Amniotic epithelial cell (primary cell): ENCODE data around the gene KIF26A.
A peak's percentile ranks its signal among the peaks of the same experiment; 100 is the strongest.

Source experiments
- DNase-seq: peaks from one replicate; pipeline ENCODE4 v3.0.0-alpha.2; 2010; ENCODE audit warnings: low read depth

KIF26A gene

DNA sequence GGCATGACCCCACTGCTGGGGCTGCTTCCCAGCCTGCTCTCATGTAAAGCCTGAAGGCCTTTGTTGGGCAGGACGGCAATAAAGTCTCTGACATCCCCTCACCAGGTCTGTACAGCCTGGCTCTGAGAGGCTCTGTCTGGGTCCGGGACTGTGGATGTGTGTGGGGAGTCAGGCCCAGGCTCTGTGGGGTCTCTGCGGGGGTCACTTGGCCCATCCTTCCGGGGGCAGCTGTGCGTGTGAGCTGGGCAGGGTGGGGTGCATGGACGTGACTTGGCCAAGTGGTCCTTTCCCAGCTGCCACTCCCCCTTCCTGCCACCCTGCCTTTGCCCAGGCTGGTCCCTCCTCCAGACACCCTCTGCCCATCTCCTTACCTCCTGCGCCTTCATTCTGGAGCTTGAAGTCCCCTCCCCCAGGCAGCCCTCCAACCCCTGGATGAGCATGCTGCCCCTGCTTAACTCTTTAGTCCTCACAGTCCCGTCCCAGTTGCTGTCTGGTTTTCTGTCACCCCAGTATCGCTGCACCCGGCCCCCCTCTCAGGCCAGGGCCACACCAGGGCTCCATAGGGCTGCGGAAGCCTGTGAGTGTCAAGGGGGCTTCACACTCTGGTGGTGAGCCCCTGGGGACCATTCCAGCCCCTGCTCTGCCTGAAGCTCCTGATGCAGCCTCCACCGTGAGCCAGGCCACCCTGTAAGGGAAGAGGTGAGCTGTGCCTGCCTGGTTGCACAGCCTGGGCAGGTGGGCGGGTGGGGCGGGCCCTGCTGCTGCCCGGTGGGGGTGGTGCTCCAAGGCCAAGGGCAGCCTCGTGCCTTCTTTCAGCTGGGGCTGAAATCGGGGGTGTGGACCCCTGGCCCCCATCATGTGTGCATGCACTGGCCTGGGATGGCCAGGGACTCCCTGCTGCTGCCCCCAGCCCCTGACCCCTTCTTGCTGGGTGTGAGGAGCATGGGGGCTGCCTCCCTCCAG lies 25.5 kb upstream of the KIF26A start:
- no peak for DNase-seq

DNA sequence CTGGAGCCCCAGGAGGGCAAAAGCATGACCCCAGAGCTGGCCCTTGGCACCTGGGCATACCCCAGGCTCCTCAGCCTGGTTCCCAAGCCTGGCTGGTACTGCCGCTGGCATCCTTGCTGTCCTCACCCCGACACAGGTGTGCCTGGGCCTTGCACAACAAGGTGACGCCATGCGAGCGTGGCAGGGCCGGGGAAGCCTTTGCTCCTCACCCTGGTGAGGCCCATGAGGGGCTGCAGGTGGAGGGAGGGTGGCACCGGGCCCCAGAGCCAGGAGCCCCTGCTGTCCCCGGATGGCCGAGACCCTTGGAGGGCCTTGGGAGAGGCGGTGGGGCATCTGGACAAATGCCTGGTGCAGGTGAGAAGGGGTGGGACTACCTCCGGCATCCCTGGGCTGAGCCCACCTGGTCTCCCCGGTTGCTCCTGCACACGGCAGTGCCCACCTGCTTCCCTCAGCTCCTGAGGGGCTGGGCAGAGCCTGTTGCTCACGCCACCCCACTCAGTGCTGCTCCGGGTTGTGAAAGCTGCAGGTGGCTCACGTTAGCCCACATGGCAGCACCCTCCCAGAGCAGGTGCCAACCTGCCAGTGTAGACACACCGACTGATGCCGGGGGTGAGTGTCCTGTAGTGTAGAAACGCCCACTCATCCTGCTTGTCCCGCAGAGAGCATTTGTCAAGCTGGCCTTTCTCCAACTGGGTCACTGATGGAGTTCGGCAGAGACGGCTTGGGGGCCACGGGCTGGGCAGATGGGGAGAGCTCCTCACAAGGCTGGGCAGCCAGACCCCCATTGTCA lies 24.6 kb upstream of the KIF26A start:
- DNase-seq = no peak

DNA sequence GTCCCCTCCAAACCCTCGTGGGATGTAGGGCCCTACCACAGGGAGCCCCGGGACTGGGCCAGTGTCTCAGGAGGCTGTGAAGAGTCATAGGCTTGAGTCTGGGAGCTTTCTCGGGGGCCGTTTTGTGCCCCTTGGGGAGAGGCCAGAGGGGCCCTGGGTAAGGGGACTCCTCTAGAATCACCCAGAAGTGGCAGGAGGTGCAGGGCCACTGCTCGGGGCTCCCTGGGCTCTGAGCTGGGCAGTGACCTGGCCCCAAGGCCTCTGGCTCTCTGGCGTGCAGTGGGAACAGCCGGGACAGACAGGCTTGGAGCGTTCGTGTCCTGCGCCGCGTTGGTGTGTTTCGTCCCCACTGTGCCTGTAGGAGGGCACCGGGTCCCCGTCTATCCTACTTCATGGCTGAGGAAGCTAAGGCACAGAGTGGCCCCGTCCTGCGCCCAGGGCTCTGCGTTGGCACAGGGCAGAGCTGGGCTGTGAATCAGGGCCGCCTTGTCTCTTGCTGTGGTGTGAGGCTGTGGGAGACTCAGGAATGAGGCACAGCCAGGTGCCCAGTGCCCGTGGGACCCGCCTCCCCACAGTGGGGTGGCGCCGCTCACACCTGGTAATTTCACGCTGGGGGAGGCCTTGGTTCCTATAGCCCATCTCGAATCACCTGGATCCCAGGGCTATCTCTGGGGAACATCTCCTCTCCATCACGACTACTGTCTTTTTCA lies 23.8 kb upstream of the KIF26A start:
- no peak for DNase-seq

DNA sequence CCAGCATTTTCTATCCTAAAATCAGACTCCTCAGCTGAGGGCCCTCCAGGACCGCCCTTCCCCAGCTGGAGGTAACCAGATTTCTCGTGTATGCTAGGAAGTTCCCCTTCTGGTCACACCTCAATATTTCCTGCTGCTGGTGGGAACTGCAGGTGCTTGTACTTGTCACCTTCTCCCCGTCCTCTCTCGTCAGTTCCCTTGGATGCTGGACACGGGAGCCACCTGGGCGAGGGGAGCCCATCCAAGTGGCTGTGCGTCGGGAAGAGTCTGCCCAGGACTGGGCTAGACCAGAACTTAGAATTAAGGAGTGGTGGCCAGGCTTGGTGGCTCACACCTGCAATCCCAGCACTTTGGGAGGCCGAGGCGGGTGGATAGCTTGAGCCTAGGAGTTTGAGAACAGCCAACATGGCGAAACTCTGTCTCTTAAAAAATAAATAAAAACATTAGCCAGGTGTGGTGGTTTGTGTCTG lies 23.2 kb upstream of the KIF26A start:
- no peak for DNase-seq

DNA sequence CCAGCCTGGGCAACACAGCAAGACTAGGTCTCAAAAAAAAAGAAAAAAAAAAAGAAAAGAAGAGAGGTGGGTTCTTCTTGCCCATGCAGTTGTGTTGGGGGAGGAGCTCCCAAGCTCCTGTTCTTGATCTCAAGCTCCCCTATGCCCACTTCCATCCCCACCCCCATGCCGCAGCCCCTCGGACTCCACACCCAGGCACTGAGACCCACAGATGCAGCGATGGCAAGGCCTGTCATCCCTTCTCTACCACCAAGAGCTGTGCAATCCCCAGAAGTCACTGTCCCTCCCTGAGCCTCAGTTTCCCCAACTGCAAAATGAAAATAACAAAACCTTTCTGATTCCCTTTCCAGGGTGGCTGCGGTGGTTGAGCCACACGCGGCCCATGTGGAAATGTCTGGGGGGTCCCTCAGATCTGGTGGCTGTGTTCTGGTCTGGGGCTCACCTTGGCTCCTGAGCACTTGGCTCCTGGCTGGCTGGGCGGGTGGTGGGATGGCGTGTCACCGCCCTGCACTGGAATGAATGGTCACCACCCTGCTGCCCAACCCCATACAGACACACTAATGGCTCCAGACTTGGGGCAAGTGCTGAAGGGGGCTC lies 22.6 kb upstream of the KIF26A start:
- DNase-seq = no peak

DNA sequence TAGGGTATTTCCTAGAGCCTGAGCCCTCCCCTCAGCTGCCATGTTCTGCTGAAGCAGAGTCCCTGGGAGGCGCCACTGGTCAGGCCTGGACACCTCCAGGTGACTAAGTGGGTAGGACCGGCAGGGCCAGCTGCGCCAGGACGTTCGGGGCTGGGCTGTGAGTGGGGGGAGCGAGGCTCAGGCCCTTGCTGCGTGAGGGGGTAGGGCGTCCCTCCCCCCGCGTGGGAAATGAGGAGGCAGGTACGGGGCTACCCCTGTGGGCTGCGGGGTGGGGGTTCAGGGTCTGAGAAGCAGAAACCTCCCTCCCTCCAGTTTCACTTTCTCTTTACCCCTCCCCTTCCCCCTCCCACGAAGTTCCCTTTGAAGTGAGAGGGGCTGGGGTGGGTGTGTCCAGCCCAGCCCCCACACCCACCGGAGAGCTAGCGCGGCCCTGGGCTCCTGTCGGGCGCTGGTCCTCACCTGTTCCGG lies 22.1 kb upstream of the KIF26A start:
- no peak for DNase-seq

DNA sequence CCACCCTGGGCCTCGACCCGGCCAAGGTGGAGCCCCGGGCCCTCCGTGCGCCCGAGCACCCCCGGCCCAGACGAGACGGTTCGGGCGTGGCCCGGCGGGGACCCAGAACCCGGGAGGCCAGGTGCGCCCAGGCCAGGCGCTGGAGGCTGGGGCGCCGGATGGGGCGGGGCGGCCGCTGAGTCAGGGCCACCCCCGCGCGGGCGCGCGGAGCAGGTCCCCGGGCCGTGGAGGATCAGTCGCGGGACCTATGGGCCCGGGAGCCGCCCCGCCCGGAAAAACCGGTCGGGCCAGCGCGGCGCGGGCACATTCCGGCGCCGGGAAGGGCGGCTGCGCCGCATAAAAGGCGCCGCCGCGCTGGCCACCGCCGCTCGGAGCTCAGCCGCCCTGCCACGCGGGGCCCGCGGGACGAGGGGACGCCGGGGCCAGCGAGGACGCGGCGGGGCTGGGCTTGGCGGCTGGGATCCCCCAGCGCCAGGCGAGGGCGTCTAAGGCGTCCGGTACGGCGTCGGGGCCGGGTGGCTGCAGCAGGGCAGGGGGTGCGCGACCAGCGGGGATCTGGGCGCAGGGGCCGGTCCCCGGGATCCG lies 21.5 kb upstream of the KIF26A start:
- no peak for DNase-seq

DNA sequence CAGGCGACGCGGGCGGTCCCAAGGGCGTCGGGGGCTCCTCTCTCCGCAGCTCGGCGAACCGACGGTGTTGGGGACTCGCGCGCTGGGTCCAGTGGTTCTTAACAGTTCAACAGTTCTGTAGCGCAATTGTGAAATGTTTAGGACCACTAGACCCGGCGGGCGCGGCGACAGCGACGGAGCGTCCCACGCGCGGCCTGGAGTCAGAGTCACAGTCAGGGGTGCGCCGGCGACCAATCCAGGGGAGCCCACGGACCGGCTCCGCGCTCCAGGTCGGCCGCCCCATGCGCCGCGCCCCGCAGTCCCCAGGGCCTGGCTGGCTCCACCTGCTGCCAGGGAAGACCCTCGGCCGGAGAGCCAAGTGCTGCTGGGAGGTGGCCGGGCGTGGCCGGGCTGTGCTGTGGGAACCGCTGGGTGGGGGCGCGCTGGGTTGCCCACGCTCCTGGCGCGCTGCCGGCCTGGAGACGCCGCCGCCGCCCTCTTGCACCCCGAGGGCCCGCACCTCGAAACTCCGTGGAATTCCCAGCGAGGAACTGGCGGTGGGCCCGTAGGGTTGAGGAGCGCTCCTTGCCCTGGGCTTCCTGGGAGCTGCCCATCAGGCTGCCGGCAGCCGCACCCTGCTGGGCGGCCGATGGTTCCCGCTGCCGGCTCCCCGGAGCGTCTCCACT lies 20.9 kb upstream of the KIF26A start:
- no peak for DNase-seq

DNA sequence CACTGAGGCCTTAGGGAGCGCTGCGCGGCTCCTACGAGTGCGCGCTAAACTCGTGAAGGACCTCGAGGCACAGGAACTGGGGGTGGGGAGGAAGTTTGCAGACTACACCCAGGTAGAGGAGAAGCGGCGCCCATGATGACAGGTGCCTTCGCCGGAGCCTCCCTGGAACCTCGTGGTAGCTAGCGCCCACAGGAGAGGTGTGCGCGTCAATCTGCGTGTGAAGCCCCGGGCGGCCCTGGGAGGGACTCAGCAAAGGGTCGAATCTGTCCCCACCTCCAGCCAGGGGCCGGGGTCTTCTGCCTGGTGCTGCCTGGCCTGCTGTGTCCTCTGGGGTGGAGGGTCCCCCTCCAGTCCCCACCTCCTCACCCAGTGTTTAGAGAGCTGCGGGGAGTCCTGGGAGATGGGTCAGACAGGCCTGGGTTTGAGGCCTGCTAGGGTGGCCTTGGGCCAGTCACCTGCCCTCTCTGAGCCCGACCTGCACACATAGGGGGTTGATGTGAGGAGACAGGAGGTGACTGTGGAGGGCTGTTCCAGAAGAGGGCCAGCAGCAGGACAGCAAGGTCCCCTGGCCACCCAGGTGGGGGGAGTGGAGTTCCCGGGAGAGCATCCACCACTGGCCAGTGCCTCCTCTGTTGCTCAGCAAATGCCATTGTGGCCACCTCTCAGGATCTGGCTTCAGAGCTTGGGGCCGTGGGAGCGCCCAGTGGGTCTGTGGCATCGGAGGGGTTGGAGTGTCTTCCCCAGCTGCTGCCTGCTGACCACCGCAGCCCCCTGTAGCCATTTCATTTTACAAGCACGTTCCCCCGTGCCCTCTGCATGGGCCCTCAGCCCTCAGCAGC lies 20.2 kb upstream of the KIF26A start:
- DNase-seq = no peak

DNA sequence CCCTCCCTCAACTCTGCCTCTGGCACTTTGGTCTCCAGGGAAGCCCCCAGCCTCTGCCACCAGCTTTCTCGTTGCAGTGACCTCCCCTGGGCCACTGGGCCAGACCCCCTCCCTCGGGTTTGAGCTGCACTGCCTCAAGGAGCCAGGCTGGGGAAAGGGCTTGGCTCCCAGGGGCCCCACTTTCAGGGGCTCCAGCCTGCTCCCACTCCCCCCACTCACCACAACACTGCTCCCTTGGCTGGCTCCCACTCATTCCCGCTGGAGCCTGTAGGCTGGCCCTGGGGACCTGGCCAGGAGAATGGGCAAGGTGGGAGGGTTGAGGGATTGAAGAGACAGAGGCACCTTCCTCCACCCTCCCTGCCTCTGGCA lies 19.3 kb upstream of the KIF26A start:
- no peak for DNase-seq

DNA sequence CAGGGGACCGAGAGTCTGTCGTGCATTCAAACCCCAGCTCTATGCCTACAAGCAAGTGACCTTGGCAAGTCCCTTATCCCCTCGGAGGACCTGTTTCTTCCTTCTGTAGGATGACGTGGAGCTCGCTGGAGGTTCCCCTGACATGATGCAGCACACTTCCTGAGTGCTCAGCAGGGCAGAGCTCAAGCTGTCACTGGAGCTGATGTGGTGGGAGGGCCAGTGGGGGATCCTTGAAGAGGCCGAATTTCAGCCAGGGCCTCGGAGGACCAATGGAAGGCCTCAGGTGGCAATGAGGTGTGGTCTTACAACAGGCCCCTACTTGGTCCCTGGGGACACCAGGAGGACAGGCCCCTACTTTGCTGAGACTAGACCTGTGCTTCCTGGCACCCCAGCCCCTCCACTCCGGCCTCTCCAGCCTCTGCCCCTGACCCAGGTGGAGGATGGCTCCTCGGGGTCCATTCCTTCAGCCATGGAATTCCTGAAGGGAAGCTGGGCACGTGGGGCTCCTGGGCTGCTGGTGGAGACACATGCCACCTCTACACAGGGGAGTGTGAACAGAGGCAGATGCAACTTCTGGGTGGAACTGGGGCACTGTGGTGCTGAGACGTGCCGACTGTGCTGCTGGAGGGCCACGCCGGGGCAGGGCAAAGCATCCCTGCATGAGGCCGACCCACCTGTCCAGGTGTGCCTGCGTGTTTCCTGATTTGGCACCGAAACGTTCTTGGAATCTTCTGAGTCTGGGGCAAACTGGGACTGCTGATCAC lies 18.7 kb upstream of the KIF26A start:
- no peak for DNase-seq

DNA sequence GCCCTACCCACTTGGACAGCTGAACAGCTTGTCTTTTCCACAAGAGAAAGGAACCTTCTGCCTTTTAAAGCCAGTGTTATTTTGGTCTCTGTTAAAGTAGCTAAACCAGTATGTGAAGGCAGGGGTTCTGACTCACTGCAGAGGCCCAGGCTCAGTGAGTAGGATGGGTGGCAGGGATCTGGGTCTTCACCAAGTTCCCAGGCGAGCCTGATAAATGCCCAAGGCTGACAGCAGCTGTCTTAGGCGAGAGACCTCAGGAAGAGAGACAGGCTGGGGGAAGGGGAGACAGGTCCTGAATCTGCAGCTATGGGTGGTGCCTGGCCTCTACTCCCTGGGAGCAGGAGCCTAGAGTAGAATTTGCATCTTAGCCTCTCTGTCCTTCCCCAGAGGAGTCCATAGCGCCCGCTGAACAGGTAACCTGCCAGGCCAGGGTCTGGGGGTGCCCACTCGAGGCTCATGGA lies 18.1 kb upstream of the KIF26A start:
- no peak for DNase-seq

DNA sequence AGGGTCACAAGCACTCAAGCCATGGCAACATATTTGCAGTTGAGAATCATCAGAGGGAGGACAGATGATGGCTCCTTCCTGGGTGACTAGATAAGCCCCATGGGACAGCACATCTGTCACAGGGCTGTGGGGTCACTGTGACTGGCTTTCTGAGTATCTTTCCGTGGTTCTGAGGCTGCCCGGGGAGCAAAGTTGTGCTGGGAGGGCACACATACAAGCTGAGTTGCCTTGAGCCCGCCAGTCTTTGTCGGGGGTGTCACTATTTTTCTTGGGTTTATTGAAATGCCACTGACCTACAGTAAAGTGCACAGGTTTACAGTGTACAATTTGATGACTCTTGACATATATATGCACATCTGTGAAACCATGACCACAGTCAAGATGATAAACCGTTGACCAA lies 17.2 kb upstream of the KIF26A start:
- no peak for DNase-seq

DNA sequence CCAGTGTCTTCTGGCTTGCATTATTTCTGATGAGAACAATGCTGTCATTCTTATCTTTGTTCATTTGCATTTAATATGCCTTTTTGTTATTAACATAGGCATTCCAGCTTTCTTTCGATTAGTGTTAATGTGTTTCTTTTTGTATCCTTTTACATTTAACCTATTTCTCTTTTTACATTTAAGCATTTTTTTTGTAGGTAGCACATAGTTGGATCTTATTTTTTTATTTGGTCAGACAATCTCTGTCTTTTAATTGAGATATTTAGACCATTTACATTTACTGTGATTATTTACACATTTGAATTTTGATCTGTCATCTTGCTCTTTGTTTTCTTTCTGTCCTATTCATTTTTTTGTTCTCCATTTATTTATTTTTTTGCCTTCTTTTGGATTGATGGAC lies 14.5 kb upstream of the KIF26A start:
- DNase-seq = no peak

DNA sequence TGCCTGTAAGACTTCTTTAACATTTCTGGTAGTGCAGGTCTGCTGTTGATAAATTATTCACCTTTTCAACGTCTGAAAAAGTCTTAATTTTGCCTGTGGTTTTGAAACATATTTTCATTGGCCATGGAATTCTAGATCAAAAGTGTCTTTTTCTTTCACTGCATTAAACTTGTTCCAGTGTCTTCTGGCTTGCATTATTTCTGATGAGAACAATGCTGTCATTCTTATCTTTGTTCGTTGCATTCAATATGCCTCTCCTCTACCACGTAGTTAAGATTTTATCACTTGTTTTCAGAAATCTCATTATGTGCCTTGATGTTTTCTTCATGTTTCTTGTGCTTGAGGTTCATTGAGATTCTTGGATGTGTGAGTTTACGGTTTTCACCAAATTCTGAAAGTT lies 13.4 kb upstream of the KIF26A start:
- no peak for DNase-seq

DNA sequence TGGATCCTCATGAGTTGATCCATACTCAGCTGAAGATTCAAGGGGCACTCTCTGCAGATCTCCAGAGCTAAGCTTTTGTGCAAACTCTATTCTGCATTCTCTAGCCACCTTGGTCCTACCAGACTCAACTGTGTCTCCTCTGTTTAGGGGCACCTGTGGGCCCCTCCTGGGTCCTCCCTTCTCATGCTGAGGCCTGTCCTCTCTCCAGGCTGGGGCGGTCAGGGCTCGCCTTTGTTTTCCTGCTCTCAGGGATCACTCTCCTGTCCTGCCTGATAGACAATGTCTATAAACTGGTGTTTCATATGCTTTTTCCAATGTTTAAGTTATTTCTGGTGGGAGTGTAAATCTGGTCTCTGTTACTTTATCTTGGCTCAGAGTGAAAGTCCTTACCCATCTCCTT lies 11.6 kb upstream of the KIF26A start:
- DNase-seq = no peak

DNA sequence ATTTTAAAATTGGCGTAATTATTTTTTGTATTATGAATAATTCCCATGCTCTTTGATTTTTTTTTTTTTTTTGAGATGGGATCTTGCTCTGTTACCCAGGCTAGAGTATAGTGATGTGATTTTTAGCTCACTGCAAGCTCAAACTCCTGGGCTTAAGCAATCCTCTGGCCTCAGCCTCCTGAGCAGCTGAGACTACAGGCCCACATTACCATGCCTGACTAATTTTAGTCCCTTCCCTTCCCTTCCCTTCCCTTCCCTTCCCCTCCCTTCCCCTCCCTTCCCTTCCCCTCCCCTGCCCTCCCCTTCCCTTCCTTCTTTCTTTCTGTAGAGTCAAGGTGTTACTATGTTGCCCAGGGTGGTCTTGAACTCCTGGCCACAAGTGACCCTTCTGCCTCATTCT lies 9.4 kb upstream of the KIF26A start:
- DNase-seq = no peak

DNA sequence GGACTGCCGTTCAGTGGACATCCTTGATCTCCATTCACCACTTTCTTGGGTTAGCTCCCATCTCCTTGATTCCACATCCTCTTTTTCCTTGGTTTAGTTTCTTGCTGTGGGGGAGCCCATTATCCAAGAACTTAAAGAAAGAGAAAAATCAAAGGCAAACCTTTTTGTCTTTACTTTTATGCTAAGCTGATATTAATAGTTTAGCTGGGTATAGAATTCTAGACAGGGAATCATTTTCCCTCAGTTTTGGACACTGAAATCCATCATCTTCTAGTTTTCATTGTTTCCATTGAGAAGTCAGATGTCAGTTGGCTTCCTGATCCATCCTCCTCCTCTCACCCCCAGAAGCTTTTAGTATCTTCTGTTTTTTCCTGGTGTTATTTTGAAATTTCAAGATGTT lies 8.8 kb upstream of the KIF26A start:
- DNase-seq = no peak

DNA sequence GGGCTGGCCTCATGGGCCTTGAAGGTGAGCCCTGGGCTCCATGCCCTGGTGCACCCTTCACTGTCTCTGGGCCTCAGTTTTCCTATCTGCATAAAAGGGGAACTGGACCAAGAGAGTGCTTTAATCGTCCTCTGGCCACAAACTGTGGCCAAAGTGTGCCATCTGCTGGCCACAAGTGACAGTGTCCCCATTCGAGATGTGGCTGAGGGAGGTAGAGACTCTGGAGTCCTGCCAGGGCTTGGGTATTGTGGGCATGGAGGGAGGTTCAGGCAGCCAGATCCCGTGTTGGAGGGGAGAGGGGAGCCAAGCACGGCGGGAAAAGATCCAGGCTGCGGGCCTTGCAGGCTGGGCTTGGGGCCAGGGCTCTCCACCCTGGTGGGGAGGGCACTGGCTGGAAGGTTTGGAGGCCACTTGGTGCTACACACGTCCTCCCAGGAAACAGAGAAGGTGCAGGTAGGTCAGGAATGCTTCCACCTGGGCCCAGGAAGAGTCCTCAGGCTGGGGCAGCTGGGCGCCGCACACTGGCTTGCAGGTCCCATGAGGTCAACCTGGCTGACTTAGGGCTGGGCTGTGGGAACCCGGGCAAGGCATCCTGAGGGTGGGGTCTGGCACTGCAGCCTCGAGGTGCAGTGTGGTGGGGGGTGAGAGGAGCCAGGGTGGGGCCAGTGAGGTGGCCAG lies 7.3 kb upstream of the KIF26A start:
- DNase-seq = peak; percentile 9
